Ovary (tissue), 3 donors: ENCODE data around the gene COL26A1.

Source experiments
- CTCF ChIP-seq, 3 donors: fragments of 450-650 bp in 2 of 3; fragments of 200-600 bp in 1 of 3; IDR thresholded peaks; one replicate each; pipeline versions ENCODE4 v1.5.1 to v1.8.0; 2016 to 2022; ENCODE audit warnings: antibody characterized with exemption in 3 of 3, mild to moderate bottlenecking in 1 of 3
- EP300 ChIP-seq: sonication (generic); formaldehyde crosslinking; IDR thresholded peaks from one replicate; pipeline ENCODE4 v1.6.1; 2017; ENCODE audit warnings: antibody characterized with exemption
- POLR2A ChIP-seq: fragments of 450-650 bp; IDR thresholded peaks from one replicate; pipeline ENCODE4 v1.6.1; 2017; ENCODE audit warnings: antibody characterized with exemption, mild to moderate bottlenecking, moderate library complexity
- donor health status: DM: no; HTN: no; CAD: no.

DNA sequence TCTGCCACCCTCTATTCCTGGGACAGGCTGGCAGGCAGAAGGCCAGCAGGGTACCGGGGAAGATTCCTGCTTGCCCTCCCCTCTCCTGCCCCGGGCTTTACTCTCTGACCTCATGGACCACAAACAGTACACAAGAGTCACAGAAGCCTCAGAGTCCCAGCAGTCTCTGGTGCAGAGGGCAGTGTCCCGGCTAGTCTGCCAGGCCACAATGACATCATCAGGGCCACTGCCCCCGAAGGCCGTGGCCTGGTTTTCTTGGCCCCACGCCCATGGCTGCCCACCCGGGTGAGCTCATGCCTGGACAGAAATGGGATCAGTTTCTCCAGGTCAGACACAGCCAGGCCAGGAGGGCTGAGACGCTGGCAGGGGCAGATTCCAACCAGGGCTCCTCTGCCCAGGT is 174.5 kb downstream of the COL26A1 start:
- TF ChIP-seq CTCF (IDR thresholded peaks at IDR 0.05) (no peak), EP300 (no peak), POLR2A (no peak)
